GM19372 (cell line): ENCODE results near the gene FOXO4.
"Not testable (repeated sequence)": the region's sequence is repeated elsewhere in the genome, so short reads cannot be mapped to it uniquely, and the experiment has no call there.

ENCODE experiments used
- ATAC-seq: cut with Tn5 transposase; IDR thresholded peaks from one replicate; pipeline ENCODE4 v1.9.1; 2021; ENCODE audit warnings: mild to moderate bottlenecking, low read depth, moderate library complexity; ENCODE audit not compliant: unreplicated experiment

The FOXO4 gene, protein sequence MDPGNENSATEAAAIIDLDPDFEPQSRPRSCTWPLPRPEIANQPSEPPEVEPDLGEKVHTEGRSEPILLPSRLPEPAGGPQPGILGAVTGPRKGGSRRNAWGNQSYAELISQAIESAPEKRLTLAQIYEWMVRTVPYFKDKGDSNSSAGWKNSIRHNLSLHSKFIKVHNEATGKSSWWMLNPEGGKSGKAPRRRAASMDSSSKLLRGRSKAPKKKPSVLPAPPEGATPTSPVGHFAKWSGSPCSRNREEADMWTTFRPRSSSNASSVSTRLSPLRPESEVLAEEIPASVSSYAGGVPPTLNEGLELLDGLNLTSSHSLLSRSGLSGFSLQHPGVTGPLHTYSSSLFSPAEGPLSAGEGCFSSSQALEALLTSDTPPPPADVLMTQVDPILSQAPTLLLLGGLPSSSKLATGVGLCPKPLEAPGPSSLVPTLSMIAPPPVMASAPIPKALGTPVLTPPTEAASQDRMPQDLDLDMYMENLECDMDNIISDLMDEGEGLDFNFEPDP

DNA sequence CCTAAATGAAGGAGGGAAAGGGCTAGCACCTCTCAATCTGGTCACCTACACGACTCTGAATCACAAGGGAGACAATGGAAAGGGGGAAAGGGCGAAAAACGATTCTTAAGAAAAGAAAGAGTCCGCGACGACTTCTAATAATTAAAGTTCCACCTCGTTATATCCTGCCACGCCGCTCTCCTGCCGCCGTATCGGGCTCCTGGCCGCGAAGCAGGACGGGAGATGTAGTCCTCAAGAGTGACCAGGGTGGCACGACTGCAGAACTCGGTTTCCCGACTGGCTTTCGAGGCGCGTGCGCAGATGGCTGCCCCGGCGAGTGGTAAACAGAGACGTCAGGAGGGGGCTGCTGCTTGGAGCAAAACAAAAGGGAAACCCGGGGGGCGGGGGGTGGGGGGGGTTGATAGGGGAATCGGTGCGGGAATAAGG is at the start of gene FOXO4:
TSS of gene FOXO4 (plus strand) at position 297 of the 426 bp plus-strand sequence. CDS start 678 bp downstream, outside the sequence.
- peak; percentile 93 for ATAC-seq

DNA sequence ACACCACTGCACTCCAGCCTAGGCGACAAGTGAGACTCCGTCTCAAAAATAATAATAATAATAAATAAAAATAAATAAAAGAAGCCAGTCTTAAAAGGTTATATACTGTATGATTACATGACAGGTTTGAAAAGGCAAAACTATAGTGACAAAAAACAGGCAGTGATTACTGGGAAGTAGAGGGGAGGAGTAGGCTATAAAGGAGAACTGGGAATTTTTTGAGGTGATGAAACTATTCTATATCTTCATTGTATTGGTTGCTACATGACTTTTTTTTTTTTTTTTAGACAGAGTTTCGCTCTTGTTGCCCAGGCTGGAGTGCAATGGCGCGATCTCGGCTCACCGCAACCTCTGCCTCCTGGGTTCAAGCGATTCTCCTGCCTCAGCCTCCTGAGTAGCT is 47.8 kb upstream of the FOXO4 start:
- not testable (repeated sequence) for ATAC-seq

DNA sequence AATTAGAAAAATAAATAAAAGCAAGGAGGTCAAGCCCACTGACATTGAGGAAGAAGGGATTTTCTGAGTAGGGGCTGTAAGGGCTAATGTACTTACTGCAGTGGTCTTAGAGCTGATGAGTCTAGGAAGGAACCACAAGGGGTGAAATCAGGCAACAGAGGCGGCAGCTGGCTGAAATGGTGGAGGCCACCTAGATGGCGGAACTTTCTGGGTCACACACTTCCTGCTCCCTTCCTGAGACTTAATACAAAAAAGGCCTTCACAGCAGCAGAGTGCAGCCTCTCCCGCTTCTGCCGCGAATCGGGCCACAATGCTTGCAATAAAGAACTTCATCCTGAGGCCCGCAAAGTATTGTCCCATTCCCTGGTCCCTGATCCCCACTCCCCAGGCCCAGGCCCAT is 42.9 kb upstream of the FOXO4 start:
- no peak for ATAC-seq

DNA sequence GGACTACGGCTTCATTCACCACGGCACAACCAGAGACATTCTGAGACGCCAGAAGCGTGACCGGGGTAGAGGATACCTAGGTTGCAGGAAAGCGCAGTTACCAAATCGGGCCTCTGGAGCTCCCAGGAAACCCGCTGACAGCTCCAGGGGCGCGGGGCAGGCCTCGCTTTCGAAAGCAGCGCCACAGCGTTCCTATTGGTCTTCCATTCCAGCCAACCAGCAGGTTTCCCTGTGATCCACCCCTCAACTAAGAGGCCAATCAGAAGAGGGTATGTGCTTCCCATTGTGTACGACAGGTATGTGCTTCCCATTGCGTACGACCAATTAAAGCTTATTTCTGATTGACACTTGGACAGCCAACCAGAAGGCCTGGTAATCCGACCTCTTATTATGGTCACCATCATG is 42.4 kb upstream of the FOXO4 start:
- peak; percentile 99 for ATAC-seq

DNA sequence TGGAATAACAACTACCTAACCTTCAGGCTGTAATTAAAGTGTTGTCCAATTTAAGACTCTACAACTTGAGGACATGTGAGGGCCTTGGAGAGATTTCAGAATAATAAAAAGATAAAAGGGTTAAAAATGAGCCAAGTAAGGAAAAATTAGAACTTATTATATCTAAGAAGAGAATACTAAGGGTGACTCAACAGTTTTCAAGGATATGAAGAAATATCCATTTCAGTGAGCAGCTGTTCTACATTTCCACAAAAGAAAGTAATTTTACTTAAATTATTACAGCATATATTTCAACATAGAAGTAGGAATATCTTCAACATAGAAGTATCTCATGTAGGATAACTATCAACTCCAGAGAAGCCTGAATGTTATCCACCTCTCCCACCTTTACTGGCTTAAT is 38.8 kb upstream of the FOXO4 start:
- no peak for ATAC-seq

DNA sequence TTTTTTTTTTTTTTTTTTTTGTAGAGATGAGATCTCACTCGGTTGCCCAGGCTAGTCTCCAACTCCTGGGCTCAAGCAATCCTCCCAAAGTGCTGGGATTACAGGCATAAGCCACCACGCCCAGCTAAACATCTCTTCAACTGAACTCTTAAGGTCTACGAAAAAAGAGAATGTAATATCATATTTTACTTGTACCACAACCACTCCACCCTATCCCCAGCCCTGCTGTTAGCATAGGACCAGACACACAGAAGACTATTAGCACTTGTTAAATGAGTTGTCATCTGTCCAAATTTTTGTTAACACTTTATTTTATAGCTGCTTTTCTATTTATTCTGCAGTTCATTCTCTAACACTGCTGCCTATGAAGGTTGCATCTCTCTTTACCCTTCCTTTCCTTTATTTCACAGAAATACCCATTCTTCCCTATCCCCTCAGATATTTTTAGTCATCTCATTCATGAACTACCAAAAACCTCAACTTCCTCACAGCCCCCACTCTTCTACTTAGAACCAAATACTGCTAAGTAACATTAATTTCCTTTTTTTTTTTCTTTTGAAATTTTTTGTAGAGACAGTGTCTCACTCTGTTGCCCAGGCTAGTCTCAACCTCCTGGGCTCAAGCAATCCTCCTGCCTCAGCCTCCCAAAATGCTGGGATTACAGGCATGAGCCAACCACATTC is 37.7 kb upstream of the FOXO4 start:
- ATAC-seq = no peak

DNA sequence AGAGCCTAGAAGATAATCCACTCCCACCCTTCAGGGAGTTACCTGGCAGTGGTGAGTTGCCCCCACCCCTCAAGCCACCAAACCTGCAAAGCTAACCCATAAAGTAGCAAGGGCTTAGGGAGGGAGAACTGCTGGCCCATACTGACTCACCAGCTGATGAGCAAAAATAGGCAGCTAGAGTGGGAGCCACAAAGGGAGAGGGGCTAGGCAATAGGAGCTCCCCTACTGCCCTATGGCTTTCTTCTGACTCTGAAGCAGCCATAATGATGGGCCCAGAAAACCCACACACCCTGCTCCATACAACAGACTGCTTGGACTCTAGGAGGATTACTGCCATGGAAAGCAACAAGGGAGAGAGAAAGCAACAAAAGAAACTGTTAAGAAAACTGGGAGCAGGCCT is 35.5 kb upstream of the FOXO4 start:
- ATAC-seq = no peak

DNA sequence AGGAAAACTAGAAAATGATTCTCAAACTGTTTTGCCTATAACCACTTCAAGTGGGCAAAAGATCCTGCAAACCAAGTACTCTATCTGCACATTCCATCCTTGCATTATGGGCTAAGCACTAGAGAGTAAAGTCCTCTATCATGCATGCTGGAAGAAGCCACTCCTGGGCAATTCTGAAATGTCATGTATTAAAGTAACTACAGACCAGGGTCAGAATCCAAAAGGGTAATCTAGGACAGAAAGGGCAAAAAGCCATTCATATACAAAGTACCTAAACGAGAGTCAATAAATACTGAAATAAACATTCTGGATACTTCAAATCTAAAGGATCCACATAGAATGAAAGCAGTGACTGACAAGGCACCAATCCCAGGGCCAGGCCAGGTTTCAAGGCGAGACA is 28.6 kb upstream of the FOXO4 start:
- ATAC-seq = no peak

DNA sequence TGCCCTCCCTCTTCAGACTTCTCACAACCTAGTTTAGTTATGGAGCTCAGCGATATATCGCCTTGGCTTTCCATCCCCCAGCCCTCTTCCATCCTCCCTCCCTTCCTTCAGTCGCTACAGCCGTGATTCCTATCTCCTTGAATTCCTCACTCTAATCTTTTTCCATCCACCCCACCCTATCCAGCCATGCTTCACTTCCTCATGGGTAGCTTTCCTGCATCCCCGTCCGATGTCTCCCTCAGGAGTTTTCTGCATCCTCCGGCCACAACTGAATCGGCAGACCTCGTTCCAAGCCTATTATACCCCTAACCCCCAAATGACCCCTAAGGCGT is 28.0 kb upstream of the FOXO4 start:
- ATAC-seq = no peak

DNA sequence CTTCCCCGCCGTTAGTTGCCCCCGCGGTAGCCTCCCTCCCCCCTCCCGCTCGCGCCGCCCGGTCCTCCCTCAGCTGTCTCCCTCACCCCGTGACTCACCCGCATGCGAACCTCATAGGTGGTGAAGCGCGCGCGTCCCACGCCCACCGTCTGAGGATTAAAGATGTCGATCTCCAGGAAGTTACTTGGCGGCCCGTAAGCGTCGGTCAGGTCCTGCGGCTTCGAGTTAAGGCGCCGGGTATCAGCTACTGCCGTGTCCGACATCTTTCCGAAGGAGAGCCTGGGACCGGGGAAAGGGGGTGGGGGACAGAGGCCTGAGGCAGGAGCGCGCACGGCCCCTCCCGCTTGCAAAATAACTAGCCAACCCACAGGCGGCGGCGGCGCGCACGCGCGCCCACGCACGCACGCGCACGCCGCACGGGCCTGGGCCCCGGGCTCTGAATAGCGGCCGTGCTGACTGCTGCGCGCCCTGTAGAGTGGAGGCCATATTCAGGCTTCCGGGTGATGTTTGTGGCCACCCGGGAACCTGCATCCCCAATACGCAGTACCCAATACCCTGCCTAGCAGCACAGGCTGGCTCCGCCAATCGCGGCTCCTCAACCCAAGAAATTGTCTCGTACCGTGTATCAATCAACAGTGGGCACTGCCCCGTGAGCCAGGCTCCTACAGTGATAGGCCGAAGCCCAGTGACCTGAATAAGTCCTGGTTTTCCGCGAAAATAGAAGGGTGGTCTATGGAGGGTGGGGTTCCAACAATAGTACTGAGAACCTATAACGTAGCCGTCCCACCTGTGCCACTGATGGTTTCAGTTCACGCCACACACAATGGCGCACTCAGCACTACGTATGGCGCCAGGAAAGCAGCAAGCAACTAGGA is 27.4 kb upstream of the FOXO4 start, which contains the start of gene SNX12:
TSS of gene SNX12 (minus strand) at position 291 of the 875 bp plus-strand sequence. CDS start at position 263, 28 bp downstream.
- ATAC-seq = peak; percentile 93

DNA sequence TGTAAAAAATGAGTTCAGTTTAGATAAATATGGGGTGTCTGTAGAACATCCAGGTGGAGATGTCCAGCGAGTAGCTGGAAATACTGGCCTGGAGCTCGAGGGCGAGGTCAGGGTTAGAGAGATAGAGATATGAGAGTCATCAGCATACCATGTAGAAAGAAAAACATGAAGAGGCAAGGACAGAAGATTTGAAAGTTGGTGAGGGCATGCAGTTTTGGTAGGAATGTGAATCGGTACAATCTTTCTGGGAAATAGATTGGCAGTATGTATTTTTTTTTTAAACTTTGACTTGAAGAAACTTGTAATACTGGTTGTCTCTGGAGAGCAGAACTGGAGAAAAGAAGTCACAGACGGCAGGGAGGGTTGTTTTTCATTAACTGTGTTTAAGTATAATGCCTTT is 25.1 kb upstream of the FOXO4 start:
- no peak for ATAC-seq

DNA sequence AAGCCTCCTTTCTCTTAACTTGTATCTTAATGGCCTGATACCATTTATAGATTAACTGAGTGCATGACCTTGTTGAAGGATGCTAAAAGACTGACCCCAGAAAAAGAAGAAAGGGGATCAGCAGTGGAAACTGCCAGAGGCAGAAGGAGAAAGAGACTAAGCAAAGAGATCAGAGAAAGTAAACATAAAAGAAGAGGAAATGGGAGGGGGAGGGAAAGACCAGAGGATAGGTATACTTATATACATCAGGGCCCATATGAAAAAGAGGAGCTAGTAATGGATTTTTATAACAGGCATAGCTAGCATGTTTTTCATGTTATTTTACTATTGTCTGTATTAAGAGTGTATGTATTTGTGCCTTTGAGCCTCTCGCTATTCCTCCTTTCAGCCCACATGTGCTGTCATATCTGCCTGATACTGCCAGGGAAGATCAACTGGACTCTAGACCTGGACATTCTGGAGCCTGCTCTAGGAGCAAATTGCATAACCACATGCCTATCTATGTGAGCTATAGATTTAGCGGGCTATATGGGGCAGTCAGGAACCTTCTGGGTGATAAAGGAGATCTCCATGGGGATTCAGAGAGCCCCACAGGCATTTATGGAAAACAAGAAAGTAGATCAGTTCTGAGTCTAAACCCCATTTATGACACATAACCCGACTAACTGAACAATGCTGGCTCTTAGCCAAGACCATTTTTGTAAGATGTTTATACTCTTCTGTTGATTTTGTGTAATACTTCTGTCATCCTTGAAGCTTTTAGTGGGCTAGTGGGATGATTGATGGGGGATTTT is 14.1 kb upstream of the FOXO4 start:
- no peak for ATAC-seq

DNA sequence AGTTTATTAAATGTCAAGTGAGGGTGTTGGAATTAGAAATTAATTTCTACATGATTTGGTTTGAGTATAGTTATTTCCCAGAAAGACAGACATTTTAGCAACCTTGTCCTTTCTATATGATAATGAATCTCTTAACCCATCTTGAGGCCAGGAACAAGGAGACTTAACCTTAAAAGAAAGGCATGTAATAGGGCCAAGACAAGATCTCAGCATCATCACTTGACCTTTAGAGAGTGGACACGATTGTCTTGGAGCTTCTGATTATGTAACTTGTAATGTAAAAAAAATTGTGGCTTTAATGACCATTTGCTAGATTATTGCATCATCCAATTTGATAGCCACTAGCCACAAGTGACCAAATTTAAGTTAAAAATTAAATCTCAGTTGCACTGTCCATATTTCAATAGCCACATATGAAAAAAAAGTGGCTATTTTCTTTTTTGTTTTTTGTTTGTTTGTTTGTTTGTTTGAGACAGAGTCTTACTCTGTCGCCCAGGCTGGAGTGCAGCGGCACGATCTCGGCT is 13.5 kb upstream of the FOXO4 start:
- no peak for ATAC-seq

DNA sequence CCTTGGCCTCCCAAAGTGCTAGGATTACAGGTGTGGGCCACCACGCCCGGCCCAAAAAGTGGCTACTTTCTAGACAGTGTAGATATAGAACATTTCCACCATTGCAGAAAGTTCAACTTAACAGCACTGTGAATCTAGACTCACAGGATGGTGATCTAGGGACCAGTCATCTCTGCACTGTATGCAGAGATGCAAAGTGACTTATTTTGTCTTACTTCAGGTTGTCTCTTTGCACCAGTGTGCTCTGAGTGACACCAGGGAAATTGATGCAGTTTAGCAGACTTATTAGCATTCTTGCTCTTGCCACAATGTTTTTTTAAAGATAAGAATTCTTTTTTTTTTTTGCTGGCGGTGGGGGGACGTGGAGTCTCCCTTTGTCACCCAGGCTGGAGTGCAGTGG is 12.8 kb upstream of the FOXO4 start:
- no peak for ATAC-seq

DNA sequence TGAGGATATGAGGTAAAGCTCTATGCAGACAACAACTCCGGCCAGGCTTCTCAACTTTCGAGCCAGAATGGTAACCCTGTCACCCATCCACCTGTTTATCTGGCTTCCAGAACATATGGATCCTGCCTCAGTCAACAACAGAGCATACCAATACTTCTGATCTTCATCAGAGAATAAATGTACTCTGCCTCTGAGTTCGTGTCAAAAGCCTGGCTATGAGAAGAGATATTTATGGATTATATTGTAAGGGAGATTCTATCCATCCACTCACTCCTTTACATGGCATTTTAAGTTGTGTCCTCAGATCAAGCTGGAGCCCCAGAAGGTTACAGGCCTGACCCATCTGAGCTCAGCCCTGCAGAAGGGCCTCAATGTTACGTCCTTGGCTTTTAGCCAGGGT is 9.8 kb upstream of the FOXO4 start:
- ATAC-seq = no peak

DNA sequence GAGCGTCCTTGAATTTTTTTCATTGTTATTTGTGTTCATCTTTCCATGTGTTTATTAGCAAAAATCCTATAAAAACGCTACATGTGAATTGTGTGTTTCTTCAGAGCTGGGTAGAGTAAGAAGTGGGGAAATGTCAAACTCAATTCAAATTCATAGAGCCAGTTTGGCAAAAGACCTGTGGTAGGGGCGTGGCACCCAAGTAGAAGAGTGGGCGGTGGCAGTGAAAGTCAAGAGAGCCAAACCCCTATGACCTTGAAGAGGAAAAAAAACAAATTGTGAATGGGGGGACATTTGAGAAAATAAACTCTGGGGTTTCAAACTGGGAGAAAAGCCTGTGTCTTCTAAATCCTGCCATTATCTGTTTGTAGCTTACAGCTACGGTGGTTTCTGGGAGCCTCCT is 4.4 kb upstream of the FOXO4 start:
- ATAC-seq = no peak

DNA sequence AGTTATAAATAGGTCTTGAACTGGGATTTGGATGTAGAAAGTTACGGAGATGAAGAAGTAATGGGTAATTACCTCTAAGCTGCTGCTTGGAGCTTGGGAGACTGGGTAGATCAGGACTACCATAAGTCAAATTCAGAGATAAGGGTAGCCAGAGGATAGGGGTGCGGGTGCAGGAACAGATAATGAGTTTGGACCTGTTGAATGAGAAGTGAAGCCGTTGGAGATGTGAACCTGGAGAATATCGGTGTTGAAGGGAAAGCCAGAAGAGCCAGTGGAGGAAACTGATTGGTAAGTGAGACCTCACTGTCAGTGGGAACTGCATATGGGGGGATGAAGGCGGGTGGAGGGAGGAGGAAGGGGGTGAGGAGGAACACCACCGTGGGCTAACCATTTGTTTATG is 618 bp upstream of the FOXO4 start:
- ATAC-seq = no peak

DNA sequence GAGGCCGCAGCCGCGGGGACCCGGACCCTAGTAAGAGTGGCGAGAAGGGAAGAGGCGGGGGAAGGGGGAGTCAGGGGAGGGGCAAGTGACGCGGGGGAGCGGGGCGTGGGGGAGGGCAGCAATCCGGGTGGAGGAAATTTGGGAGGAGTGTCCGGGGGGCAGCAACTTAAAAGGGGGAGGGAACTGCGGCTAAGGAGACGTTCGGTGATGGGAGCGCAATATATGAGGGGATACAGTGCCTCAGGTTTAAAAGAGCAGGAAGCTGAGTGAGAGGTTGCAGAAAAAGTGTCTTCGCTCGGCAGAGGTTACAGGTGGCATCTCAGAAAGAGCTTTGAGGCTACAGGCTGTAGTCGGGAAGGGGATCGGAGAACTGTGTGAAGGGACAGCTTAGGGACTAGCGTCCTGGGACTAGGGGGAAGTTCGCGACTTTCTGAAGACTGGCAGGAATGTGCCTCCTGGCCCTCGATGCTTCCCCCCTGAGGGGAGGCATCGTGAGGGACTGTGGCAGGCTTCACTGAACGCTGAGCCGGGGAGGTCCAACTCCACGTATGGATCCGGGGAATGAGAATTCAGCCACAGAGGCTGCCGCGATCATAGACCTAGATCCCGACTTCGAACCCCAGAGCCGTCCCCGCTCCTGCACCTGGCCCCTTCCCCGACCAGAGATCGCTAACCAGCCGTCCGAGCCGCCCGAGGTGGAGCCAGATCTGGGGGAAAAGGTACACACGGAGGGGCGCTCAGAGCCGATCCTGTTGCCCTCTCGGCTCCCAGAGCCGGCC is 519 bp downstream of the FOXO4 start:
- ATAC-seq = peak; percentile 9

DNA sequence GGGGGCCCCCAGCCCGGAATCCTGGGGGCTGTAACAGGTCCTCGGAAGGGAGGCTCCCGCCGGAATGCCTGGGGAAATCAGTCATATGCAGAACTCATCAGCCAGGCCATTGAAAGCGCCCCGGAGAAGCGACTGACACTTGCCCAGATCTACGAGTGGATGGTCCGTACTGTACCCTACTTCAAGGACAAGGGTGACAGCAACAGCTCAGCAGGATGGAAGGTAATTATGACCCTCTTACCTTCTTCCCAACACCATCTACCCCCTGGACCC is 1.0 kb downstream of the FOXO4 start:
- ATAC-seq = no peak
